ENCODE measurements around the gene VTI1A.
"Not testable (repeated sequence)": the region's sequence is repeated elsewhere in the genome, so short reads cannot be mapped to it uniquely, and the experiment has no call there.

Gene VTI1A

GRCh38 chr10:112509558-112510291 lies 62.7 kb downstream of the VTI1A start:
- DNase-seq: no peak

- no peak for DNase-seq
These were observed 63.4 kb downstream of the VTI1A start for GRCh38 chr10:112510384-112510783.

GRCh38 chr10:112512294-112512693 lies 65.3 kb downstream of the VTI1A start:
- DNase-seq: no peak

- DNase-seq: no peak
These were observed 68.1 kb downstream of the VTI1A start for GRCh38 chr10:112515126-112515525.

DNA sequence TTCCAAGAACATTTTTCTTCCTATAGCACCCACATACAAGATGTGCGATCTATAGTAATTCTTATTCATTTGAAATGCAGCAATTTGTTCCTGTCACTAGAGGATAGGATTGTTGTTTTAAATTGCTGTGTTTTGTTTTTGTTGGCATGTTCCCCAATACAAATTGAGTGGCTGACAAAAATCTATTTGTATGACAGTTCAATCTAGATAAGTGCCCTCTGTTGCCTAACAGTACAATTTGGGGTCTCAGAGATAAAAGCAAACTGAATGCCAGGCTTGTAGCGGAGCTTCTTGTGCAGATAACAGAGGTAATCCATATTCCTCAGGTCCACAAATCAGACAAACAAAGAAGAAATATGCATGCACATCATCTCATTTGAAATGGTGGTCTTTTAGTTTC lies 68.8 kb downstream of the VTI1A start:
- no peak for DNase-seq

- DNase-seq: no peak
These were observed 70.4 kb downstream of the VTI1A start for GRCh38 chr10:112517451-112517862.

DNA sequence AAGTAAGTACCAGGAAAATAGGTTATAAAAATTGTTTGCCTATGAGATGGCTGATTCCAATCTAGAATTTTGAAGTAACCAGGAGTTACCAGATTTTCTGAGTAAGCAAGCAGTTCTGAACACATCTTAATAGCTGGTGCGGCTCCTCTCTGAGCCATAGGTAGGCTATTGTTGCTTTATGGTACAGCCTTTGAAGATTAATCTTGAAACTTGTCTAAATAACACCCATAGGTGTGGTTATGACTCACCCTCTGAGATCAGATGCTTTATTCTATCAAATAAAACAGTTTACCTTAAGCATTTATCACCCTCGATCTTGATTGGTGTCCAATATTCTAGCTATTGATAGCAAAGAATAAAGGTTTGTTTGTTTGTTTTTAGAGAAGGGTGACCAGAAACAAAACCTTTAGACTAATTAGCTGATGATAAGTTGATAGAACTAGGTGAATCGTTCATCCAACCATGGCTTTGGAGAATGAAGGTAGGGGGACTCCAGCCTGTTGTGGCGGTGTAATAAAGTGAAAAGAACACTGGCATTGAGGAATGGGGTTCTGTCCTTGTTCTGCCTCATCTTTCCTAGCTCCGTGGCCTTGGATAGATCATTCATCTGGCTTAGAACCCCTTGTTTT lies 72.2 kb downstream of the VTI1A start:
- DNase-seq: no peak

DNA sequence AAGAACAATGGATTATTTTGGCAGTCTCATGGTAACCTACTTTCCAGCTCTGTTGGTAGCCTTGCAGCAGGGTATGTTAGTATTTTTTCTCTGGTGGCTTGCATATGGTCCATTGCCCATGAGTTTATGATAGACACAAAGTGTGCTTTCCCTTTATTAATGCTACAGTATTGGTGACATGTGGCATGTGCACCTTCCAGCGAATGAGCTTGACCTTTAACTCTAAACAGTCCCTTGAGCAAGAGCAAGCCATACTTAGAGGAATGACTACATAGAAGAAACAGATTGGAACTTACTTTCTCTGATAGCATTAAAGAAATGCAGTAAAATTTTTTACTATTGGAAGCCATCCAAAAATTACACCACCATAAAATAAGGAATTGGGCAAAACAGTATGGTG lies 73.9 kb downstream of the VTI1A start:
- no peak for DNase-seq

DNA sequence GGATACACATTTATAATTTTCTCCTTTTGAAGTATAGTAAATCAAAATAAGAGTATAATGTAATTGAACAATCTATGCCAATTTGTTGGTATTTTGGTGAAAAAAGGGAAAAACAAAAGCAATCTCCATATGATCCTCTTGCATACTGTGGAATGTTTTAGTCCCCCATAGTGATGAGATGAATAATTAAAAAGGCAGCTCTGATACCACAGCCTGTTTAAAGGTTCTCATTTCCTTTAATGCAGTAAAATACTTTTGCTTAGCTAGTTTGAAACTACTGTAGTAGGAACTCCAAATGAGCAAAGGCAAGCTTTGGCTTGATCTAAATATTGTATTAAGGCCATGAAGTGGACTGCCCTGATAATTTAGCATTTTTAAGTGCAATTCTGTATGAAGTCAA lies 77.6 kb downstream of the VTI1A start:
- no peak for DNase-seq

GRCh38 chr10:112525200-112525599 lies 78.2 kb downstream of the VTI1A start:
- DNase-seq: no peak

GRCh38 chr10:112526139-112526538 lies 79.1 kb downstream of the VTI1A start:
- DNase-seq: no peak

DNA sequence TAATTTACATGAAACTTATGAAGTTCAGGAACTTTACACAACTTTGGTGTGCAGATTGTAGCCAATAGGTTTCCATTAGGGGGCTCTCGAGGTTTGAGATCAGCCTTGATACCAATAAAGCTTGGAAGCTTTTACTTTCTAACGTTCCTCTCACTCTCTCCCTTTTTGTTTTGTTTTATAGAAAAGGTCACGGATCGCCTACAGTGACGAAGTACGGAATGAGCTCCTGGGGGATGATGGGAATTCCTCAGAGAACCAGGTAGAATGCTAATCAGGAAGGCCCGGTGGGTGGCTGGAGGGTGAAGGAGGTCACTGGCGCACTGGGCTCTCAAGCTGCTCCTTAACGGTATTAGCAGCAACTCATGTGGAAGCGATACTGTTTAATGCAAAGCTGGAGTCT lies 79.9 kb downstream of the VTI1A start:
- no peak for DNase-seq

DNA sequence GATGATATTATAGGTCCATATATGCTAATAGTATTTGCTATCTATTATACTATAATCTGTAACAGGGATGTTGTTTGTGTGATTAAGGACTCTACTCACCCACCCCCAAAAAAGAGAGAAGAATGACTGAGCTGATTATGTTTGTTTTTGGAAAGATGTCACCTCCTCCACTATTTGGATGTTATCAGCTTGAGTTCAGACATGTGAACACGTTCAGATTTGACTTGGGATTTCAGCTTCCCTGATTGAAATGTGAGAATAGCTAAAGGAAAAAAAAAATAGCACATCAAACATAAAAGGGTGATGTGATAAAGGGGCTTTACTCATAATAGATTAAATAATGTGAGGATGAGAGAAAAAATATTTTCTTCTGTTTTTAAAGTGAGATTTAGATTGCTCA lies 81.2 kb downstream of the VTI1A start:
- DNase-seq: no peak

GRCh38 chr10:112531421-112531820 lies 84.4 kb downstream of the VTI1A start:
- DNase-seq: no peak

DNA sequence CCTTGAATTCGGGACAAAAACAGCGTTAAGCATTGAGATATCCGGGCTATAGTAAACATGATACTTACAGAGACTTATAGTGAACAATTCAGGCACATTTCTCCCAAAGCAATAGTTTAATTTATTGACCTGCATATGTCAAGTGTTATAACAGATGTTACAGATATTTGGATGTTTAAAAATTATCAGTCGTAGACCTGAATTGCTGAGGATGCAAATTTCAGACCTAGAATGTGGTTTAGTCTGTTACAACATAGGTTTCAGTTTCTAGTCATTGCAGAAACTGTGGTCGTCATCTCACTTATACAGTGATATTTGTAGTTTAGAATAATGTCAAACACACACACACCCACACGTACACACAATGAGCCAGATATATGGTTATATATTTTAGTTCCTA lies 85.2 kb downstream of the VTI1A start:
- DNase-seq: no peak

DNA sequence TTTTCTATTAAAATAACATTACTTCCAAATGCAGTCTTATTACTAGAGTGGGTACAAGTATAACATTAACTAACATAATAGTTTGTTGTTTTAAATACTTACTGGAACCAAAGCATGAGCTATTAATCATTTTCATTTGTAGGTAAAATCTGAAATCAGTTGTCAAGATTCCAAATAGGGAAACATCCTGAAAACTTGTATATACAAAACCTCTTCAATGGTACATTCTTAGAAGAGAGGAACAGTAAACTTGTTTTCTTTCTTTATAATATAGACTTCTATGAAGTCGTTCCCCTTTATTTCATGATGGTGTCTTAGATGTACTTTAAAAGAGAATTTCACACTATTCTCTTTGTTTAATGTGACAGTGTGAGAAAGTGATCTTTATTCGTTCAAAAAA lies 85.9 kb downstream of the VTI1A start:
- no peak for DNase-seq

DNA sequence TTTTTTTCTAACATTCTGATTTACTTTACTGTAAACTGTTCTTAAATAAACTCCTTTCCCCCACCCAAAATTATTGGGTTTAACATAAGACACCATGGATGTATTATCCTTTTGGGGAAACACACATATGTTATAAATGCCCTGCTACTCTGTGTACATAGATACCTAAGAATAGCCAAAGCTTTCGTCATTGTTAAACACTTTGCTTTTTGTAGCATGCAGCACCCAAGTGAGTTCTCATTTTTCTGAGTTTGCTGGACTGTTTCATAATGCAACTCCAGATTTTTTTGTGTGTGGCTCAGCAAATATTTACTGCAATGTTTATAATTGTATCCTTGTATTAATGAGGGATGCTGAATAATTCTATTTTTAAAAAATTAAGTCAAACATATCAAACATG lies 86.9 kb downstream of the VTI1A start:
- DNase-seq: no peak

DNA sequence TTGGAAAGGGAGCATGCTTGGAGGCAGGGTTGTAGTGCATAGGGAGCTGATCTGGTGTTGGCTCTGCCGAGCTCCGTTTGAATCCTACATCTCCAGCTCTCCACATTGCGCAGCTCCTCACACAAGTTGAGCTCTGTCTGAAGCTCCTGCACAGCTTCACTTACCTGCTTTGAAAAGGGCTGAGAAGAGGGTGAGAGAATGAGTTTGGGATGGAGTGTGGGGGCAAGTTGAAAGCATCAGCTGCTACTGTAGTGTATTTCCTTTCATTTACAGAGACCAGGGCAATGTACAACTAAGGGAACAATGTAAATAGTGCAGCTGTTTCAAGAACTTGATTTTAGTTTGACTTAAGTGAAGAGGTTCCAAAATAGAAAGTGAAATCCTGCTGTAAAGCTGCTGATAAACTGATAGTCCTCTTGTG lies 88.5 kb downstream of the VTI1A start:
- DNase-seq: no peak

- DNase-seq: no peak
These were observed 89.6 kb downstream of the VTI1A start for GRCh38 chr10:112536663-112537062.

GRCh38 chr10:112538168-112538567 lies 91.2 kb downstream of the VTI1A start:
- DNase-seq: no peak

GRCh38 chr10:112539340-112539739 lies 92.3 kb downstream of the VTI1A start:
- no peak for DNase-seq

DNA sequence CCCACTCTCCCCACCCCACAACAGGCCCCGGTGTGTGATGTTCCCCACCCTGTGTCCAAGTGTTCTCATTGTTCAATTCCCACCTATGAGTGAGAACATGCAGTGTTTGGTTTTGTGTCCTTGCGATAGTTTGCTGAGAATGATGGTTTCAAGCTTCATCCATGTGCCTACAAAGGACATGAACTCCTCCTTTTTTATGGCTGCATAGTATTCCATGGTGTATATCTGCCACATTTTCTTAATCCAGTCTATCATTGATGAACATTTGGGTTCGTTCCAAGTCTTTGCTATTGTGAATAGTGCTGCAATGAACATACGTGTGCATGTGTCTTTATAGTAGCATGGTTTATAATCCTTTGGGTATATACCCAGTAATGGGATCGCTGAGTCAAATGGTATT lies 95.8 kb downstream of the VTI1A start:
- DNase-seq: not testable (repeated sequence)

GRCh38 chr10:112546474-112546873 lies 99.5 kb downstream of the VTI1A start:
- no peak for DNase-seq

DNA sequence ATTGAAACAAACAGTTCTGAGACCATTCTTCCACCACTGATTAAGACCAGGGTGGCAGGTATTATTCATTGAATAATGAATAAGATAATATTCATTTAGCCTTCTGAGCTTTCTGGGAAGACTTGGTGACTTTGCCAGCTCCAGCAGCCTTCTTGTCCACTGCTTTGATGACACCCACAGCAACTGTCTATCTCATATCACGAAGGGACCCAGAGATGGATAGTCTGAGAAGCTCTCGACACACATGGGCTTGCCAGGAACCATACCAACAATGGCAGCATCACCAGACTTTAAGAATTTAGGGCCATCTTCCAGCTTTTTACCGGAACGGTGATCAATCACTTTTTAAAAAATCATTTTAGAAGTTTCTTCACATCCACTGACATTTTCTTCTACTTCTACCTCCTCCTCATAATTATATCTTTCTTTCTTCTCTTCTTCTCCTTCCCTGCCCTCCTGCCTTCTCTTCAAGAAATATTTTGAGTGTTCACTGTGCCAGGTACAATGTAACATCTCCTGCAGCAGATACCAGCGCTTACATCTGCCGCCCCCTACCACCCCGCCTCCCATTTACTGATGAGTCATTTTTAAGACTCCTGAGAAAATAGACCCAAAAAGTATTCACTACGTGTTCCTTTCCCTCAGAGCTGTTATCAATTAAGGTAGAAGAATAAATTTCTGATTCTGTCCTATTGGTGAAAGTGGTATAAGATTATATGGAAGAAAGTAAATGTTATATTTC lies 101.7 kb downstream of the VTI1A start:
- no peak for DNase-seq

All from T1000 (cell line).